MG63 (cell line): ENCODE results near the gene RASAL3. TPM values are rescaled to one million over a fixed set of nuclear protein-coding genes. Genes with fewer than 3 reads are reported as not detected.

ENCODE experiments used
- DNase-seq: peaks from one replicate; pipeline ENCODE4 v3.0.0-alpha.2; 2020
- H3K27me3 ChIP-seq: fragments of 250-450 bp; sonication (Bioruptor Pico); 2 replicates; pipeline ENCODE4 v1.5.1; 2020; ENCODE audit warnings: mild to moderate bottlenecking, moderate library complexity
- H3K36me3 ChIP-seq: fragments of 250-450 bp; sonication (Bioruptor Pico); 2 replicates; pipeline ENCODE4 v1.5.1; 2020; ENCODE audit warnings: mild to moderate bottlenecking, moderate library complexity
- H3K4me3 ChIP-seq: fragments of 250-450 bp; sonication (Bioruptor Pico); 2 replicates; pipeline ENCODE4 v1.5.1; 2020; ENCODE audit warnings: mild to moderate bottlenecking, moderate library complexity
- H3K9me3 ChIP-seq: fragments of 250-450 bp; sonication (Bioruptor Pico); 2 replicates; pipeline ENCODE4 v1.5.1; 2020; ENCODE audit warnings: mild to moderate bottlenecking, moderate library complexity
- total RNA-seq: library from RNA; depleted of rRNA; stranded (reverse); fragments of >200 nt; shearing (Covaris generic); gene quantifications from 2 replicates; pipeline ENCODE4 v1.2.3, GENCODE V29; 2014; ENCODE audit warnings: low replicate concordance

Gene RASAL3
- total RNA-seq, 1 experiment from 2014 or later: not detected

- Histone ChIP-seq H3K4me3 (no peak overlapping the region), H3K9me3 (no peaks in the 10 kb centered on the region), H3K27me3 (no peaks in the 10 kb centered on the region; the same call in 1 of the 2 replicates), H3K36me3 (no peaks in the 10 kb centered on the region)
- no peak for DNase-seq
These were observed 21.0 kb downstream of the RASAL3 start for GRCh38 chr19:15443325-15443724.

DNA sequence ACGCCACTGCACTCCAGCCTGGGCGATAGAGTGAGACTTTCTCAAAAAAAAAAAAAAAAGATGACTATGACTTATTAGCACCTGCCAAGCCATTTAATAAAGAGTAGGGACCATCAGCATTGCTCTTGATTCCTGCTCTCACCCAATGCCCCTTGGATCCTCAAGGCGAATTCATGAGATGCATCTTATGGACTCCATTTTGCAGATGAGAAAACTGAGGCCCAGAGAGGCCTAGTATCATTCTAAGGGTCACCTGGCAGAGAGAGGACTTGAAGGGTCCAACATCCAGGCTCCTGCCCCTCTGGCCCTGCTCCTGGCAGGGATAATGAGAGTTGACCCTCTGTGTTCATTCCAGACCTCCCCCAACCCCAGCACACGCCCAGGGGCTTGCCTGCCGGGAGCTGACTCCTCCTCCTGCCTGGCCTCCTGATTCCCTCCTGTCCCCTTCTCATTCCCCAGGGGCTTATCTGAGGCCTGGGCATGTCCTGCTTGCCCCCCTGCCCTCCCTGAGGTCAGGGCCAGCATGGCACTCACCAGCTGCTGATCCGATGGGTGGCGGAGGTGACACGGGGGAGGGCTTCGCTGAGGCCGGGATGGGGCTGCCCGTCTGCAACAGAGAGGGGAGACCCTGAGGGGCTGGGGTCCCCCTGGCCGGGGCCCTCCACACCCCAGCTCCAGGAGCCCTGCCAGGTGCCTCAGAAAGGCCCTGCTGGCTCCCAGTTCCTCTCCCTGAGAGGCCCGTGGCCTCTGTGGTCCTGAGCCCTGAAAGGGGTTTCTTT lies 22.0 kb downstream of the RASAL3 start:
- no peaks in the 10 kb centered on the region for H3K9me3 ChIP-seq
- DNase-seq: no peak
- no peaks in the 10 kb centered on the region for H3K27me3 ChIP-seq
- H3K36me3 ChIP-seq: no peaks in the 10 kb centered on the region
- H3K4me3 ChIP-seq: no peak overlapping the region

- H3K27me3 ChIP-seq: no peaks in the 10 kb centered on the region
These were observed 23.0 kb downstream of the RASAL3 start for GRCh38 chr19:15441317-15441716.

DNA sequence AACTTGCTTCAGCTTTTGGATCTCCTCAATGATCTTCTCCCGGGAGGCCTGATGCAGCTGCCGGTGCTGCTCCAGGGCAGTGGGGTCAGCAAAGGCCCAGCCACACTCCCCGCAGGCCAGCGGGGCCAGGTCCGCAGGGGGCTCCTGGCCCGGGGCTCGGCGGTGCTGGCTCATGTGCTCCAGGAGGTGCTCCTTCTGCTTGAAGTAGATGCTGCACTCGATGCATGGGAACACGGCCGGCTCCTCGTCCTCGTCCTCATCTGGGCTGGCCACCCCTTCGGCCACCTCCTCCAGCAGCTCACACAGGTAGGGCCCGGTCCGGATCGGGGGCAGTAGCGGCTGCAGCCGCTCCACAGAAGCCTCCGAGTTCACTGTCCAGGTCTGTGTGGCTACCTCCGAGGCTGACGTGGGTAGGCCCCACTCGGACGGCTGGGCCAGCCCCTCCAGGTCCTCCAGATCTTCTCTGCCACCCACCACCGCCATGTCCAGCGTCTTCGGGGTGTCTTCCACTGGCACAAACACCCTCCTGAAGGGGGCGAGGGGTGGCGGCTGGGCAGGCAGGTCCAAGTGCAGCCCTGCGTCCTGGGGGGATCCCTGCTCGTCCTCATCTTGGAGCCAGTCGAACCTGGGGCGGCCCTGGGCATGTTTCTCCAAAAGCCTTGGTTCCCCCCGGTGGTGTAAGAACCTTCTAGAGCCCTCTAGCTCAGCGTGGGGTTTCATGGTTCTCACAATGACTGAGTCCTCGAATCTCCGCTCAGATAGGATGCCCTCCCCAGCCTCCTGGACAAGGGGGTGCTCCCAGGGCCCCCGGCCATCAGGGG lies 24.3 kb downstream of the RASAL3 start:
- no peak overlapping the region for H3K4me3 ChIP-seq

More at GRCh38 chr19:15441317-15441716, 23.0 kb downstream of the RASAL3 start:
- Histone ChIP-seq H3K36me3 (no peaks in the 10 kb centered on the region), H3K9me3 (no peaks in the 10 kb centered on the region), H3K4me3 (no peak overlapping the region)
- DNase-seq: no peak

GRCh38 chr19:15439078-15439799 lies 25.1 kb downstream of the RASAL3 start:
- H3K36me3 ChIP-seq: no peaks in the 10 kb centered on the region
- no peaks in the 10 kb centered on the region for H3K27me3 ChIP-seq
- DNase-seq: peak; percentile 35
- H3K4me3 ChIP-seq: no peak overlapping the region
- no peaks in the 10 kb centered on the region for H3K9me3 ChIP-seq

More for the DNA sequence above, 24.3 kb downstream of the RASAL3 start:
- Histone ChIP-seq H3K36me3 (no peaks in the 10 kb centered on the region), H3K27me3 (no peaks in the 10 kb centered on the region), H3K9me3 (no peaks in the 10 kb centered on the region)
- no peak for DNase-seq

DNA sequence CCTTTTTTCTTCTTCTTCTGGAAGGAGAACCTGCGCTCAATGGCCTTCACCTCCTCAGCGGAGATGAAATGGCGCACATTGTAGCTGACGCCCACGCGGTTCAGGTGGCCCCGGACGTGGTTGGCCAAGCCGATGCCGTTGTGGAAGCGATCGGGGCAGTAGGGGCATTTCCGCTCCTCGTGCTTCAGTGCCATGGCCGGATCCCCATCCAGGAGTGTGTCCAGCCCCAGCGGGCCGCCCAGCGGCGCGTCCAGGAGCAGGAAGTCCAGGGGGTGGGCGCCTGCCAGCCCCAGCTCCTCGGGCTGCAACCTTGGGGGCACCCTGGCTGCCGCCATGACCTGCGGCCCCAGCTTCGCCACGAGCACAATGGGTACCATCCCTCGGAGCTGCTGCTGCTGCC lies 25.8 kb downstream of the RASAL3 start:
- Histone ChIP-seq H3K27me3 (no peaks in the 10 kb centered on the region), H3K36me3 (no peaks in the 10 kb centered on the region), H3K4me3 (no peak overlapping the region), H3K9me3 (no peaks in the 10 kb centered on the region)
- DNase-seq: no peak

DNA sequence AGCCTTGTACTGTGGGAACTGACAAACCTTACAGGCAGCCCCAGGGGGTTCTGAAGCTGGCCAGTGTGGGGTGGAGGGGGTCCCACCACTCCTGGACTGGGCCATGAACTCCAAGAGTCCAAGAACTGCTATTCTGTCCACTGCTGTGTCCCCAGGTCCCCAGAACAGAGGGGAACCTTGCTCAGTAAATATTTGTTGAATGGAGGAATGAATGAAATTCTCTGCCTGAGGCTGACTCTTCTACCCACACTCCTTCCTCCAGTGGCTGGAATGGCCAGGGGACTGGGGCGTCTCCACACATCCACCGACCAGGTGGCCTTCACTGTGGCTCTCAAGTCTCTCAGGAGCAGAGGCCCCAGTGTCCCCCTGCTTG lies 26.2 kb downstream of the RASAL3 start:
- Histone ChIP-seq H3K9me3 (no peaks in the 10 kb centered on the region), H3K36me3 (no peaks in the 10 kb centered on the region), H3K27me3 (no peaks in the 10 kb centered on the region), H3K4me3 (no peak overlapping the region)
- no peak for DNase-seq

DNA sequence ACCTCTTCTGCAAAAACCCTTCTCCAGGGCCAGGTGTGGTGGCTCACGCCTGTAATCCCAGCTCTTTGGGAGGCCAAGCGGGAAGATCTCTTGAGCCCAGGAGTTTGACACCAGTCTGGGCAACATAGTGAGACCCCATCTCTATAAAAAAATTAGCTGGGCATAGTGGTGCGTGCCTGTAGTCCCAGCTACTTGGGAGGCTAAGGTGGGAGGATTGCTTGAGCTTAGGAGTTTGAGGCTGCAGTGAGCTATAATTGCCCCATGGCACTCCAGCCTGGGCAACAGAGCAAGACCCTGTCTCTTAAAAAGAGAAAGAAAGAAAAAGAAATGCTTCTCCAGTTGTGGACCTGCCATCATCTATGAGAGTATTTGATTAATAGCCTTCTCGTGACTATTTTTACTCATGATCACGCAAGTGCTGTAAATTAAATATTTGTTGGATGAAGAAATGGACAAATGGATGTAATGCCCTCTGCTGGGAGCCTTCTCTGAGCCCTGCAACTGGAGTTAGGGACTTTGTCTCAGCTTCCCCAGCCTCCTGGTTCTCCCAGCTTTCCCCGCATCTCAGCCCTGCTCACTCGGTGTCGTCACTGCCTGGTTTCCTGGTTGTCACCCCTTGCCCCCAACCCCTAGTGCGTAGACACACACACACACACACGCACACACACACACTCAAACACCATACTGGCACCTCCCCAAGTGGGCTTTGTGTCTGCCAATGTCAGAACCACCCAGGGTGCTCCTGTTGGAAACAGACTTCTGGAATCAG lies 26.8 kb downstream of the RASAL3 start:
- Histone ChIP-seq H3K4me3 (no peak overlapping the region), H3K36me3 (no peaks in the 10 kb centered on the region), H3K27me3 (no peaks in the 10 kb centered on the region), H3K9me3 (no peaks in the 10 kb centered on the region)
- DNase-seq: peak; percentile 51

GRCh38 chr19:15436826-15437110 lies 27.6 kb downstream of the RASAL3 start:
- Histone ChIP-seq H3K27me3 (no peaks in the 10 kb centered on the region), H3K4me3 (no peak overlapping the region), H3K9me3 (no peaks in the 10 kb centered on the region), H3K36me3 (peaks cover 4% of the 10 kb centered on the region)
- DNase-seq: no peak

- Histone ChIP-seq H3K27me3 (no peaks in the 10 kb centered on the region), H3K36me3 (peaks cover 9% of the 10 kb centered on the region), H3K4me3 (no peak overlapping the region), H3K9me3 (no peaks in the 10 kb centered on the region)
- no peak for DNase-seq
These were observed 28.1 kb downstream of the RASAL3 start for GRCh38 chr19:15436012-15436825.

GRCh38 chr19:15433519-15434069 lies 30.8 kb downstream of the RASAL3 start:
- no peak for DNase-seq
- peaks cover 35% of the 10 kb centered on the region for H3K36me3 ChIP-seq
- no peaks in the 10 kb centered on the region for H3K27me3 ChIP-seq
- no peaks in the 10 kb centered on the region for H3K9me3 ChIP-seq
- H3K4me3 ChIP-seq: peak overlapping the region; percentile 55

GRCh38 chr19:15432629-15433518 lies 31.5 kb downstream of the RASAL3 start:
- Histone ChIP-seq H3K27me3 (no peaks in the 10 kb centered on the region), H3K9me3 (no peaks in the 10 kb centered on the region), H3K4me3 (peak overlapping the region; percentile 55), H3K36me3 (peaks cover 42% of the 10 kb centered on the region)
- DNase-seq: peak; percentile 99

DNA sequence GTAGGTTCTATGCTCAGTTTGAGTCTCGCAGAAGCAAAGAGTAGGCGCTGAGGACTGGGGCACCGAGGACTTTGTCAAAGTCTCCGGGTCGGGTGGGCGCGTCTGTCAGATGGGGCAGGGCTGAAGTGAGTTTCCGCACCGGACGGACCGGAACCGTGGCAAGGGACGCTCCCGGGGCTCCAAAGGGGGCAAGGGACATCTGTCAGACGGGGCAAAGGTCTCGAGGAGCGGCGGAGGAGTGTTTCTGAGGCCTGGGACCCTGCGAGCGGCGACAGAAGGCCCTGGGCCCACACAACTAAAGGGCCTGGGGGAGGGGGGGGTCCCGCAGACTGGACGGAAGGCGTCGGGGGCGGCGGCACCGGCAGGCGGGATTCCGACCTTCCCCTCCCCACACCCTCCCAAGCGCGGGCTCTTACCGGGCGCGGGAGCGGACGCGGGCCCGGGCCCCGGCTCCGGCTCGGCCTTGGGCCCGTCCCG lies 32.3 kb downstream of the RASAL3 start:
- no peaks in the 10 kb centered on the region for H3K27me3 ChIP-seq
- DNase-seq: peak; percentile 42
- H3K36me3 ChIP-seq: peaks cover 50% of the 10 kb centered on the region
- no peaks in the 10 kb centered on the region for H3K9me3 ChIP-seq
- H3K4me3 ChIP-seq: peak overlapping the region; percentile 100

- Histone ChIP-seq H3K27me3 (no peaks in the 10 kb centered on the region), H3K9me3 (no peaks in the 10 kb centered on the region), H3K4me3 (peak overlapping the region; percentile 100), H3K36me3 (peaks cover 55% of the 10 kb centered on the region)
- DNase-seq: no peak
These were observed 32.8 kb downstream of the RASAL3 start for GRCh38 chr19:15431396-15432017.
